Choroid plexus epithelial cell (primary cell): Measurements from ENCODE around the gene CXCL6.
A peak's percentile ranks its signal among the peaks of the same experiment; 100 is the strongest.

Source experiments
- DNase-seq: peaks from one replicate; pipeline ENCODE4 v3.0.0-alpha.2; 2010; ENCODE audit warnings: low read depth
- H3K4me3 ChIP-seq: 2 replicates; pipeline ENCODE4 v1.5.1; 2011; ENCODE audit warnings: low read depth, mild to moderate bottlenecking, control low read depth, low read length, moderate library complexity
- CTCF ChIP-seq: conservative IDR thresholded peaks from 2 replicates; pipeline ENCODE4 v1.5.1; 2011; ENCODE audit warnings: low read depth, mild to moderate bottlenecking, control low read depth, inconsistent platforms, low read length, moderate library complexity

CXCL6 gene

GRCh38 chr4:73841243-73841925 is 4.9 kb downstream of the CXCL6 start:
- DNase-seq = no peak
- TF ChIP-seq CTCF = no peak
- no peak overlapping the region for H3K4me3 ChIP-seq

GRCh38 chr4:73842696-73843095 is 6.2 kb downstream of the CXCL6 start:
- no peak for TF ChIP-seq CTCF
- no peak overlapping the region for H3K4me3 ChIP-seq
- no peak for DNase-seq

GRCh38 chr4:73843369-73843768 is 6.9 kb downstream of the CXCL6 start:
- no peak for TF ChIP-seq CTCF
- H3K4me3 ChIP-seq = no peak overlapping the region
- peak; percentile 31 for DNase-seq

- no peak for TF ChIP-seq CTCF
- no peak overlapping the region for H3K4me3 ChIP-seq
- peak; percentile 76 for DNase-seq
Measured at GRCh38 chr4:73844345-73844744, 7.9 kb downstream of the CXCL6 start.

GRCh38 chr4:73844806-73845205 is 8.3 kb downstream of the CXCL6 start:
- TF ChIP-seq CTCF = no peak
- no peak overlapping the region for H3K4me3 ChIP-seq
- DNase-seq = peak; percentile 40

- no peak for TF ChIP-seq CTCF
- no peak overlapping the region for H3K4me3 ChIP-seq
- no peak for DNase-seq
Measured at GRCh38 chr4:73847526-73848182, 11.2 kb downstream of the CXCL6 start.

GRCh38 chr4:73848183-73848777 is 11.8 kb downstream of the CXCL6 start:
- TF ChIP-seq CTCF = no peak
- H3K4me3 ChIP-seq = no peak overlapping the region

More at GRCh38 chr4:73848183-73848777, 11.8 kb downstream of the CXCL6 start:
- DNase-seq = no peak
